Stimulated activated naive CD4-positive, alpha-beta T cell treated with Interleukin-2 at 50 U/mL for 16 hours (primary cell): ENCODE measurements around the gene SHC4.
A peak's percentile ranks its signal among the peaks of the same experiment; 100 is the strongest.

Experiments used
- DNase-seq: peaks from one replicate; lab custom pipeline; 2025; lab: John Stamatoyannopoulos, UW

SHC4 gene

GRCh38 chr15:48967336-48967735 is 3.6 kb upstream of the SHC4 start:
- DNase-seq = no peak

GRCh38 chr15:48966595-48967301 is 3.0 kb upstream of the SHC4 start:
- DNase-seq = no peak

- DNase-seq = no peak
These were observed 2.3 kb upstream of the SHC4 start for GRCh38 chr15:48965972-48966371.

GRCh38 chr15:48964898-48965297 is 1.2 kb upstream of the SHC4 start:
- no peak for DNase-seq

GRCh38 chr15:48962662-48963523 is 826 bp downstream of the SHC4 start:
- no peak for DNase-seq

- no peak for DNase-seq
These were observed 7.8 kb downstream of the SHC4 start for GRCh38 chr15:48955967-48956366.

GRCh38 chr15:48955370-48955769 is 8.3 kb downstream of the SHC4 start:
- no peak for DNase-seq

- DNase-seq = no peak
These were observed 9.2 kb downstream of the SHC4 start for GRCh38 chr15:48954538-48954937.

- DNase-seq = no peak
These were observed 16.9 kb downstream of the SHC4 start for GRCh38 chr15:48946840-48947187.

- no peak for DNase-seq
These were observed 17.5 kb downstream of the SHC4 start for GRCh38 chr15:48946074-48946839.

GRCh38 chr15:48945386-48945785 is 18.3 kb downstream of the SHC4 start:
- no peak for DNase-seq

- DNase-seq = no peak
These were observed 21.8 kb downstream of the SHC4 start for GRCh38 chr15:48941904-48942303.

- no peak for DNase-seq
These were observed 23.2 kb downstream of the SHC4 start for GRCh38 chr15:48940508-48940907.

GRCh38 chr15:48939648-48940047 is 24.1 kb downstream of the SHC4 start:
- no peak for DNase-seq

- DNase-seq = no peak
These were observed 25.8 kb downstream of the SHC4 start for GRCh38 chr15:48937886-48938285.

- DNase-seq = no peak
These were observed 27.1 kb downstream of the SHC4 start for GRCh38 chr15:48936666-48937065.

- no peak for DNase-seq
These were observed 28.5 kb downstream of the SHC4 start for GRCh38 chr15:48935236-48935635.

GRCh38 chr15:48930735-48931134 is 33.0 kb downstream of the SHC4 start:
- DNase-seq = no peak

- DNase-seq = no peak
These were observed 34.1 kb downstream of the SHC4 start for GRCh38 chr15:48929661-48930060.

- peak; percentile 48 for DNase-seq
These were observed 34.7 kb downstream of the SHC4 start for GRCh38 chr15:48928877-48929538.

GRCh38 chr15:48925714-48926223 is 38.0 kb downstream of the SHC4 start:
- DNase-seq = no peak
